Osteoblast (primary cell): Measurements from ENCODE around the gene SLC14A1. TPM values are rescaled to one million over a fixed set of nuclear protein-coding genes. Genes with fewer than 3 reads are reported as not detected.

Experiments
- DNase-seq: peaks from one replicate; pipeline ENCODE4 v3.0.0; 2011; ENCODE audit warnings: low spot score, mixed read lengths; ENCODE audit not compliant: insufficient read length; ENCODE audit errors: missing footprints
- H2AFZ ChIP-seq: 2 replicates; pipeline ENCODE4 v1.6.0; 2011; ENCODE audit warnings: mild to moderate bottlenecking, low read length
- H3K27ac ChIP-seq: 2 replicates; pipeline ENCODE4 v1.5.1; 2011; ENCODE audit warnings: mild to moderate bottlenecking, low read depth, low read length, moderate library complexity
- H3K27me3 ChIP-seq: 2 replicates; pipeline ENCODE4 v1.6.0; 2012; ENCODE audit warnings: mild to moderate bottlenecking, control low read depth, inconsistent platforms, low read length, moderate library complexity; ENCODE audit not compliant: insufficient read depth
- H3K36me3 ChIP-seq: 2 replicates; pipeline ENCODE4 v1.5.1; 2011; ENCODE audit warnings: mild to moderate bottlenecking, low read length, control low read depth, moderate library complexity; ENCODE audit not compliant: insufficient read depth
- H3K4me1 ChIP-seq: 2 replicates; pipeline ENCODE4 v1.5.1; 2011; ENCODE audit warnings: mild to moderate bottlenecking, low read length, control low read depth, moderate library complexity; ENCODE audit not compliant: insufficient read depth
- H3K4me2 ChIP-seq: 2 replicates; pipeline ENCODE4 v1.6.0; 2011; ENCODE audit warnings: mild to moderate bottlenecking, low read length; ENCODE audit not compliant: insufficient read depth
- H3K4me3 ChIP-seq: fragments of 200-600 bp; sonication (generic); 3 replicates; pipeline ENCODE4 v1.5.1; 2012; ENCODE audit warnings: mild to moderate bottlenecking, low read length, inconsistent platforms; ENCODE audit not compliant: insufficient read depth
- H3K79me2 ChIP-seq: 2 replicates; pipeline ENCODE4 v1.6.0; 2012; ENCODE audit warnings: mild to moderate bottlenecking, low read length, control low read depth, inconsistent platforms; ENCODE audit not compliant: insufficient read depth
- H3K9me3 ChIP-seq: 2 replicates; pipeline ENCODE4 v1.5.1; 2011; ENCODE audit warnings: low read depth, low read length, control low read depth
- H4K20me1 ChIP-seq: 2 replicates; pipeline ENCODE4 v1.6.0; 2012; ENCODE audit warnings: mild to moderate bottlenecking, low read length, control low read depth; ENCODE audit not compliant: insufficient read depth
- total RNA-seq: library from RNA; depleted of rRNA; stranded (reverse); fragments of >200 nt; gene quantifications from 2 replicates; pipeline ENCODE4 v1.2.3, GENCODE V29; 2012
- TF ChIP-seq, protein P1 (sequence below): IDR thresholded peaks from 2 replicates; pipeline ENCODE4 v1.5.1; 2011; ENCODE audit warnings: mild to moderate bottlenecking, low read depth, low read length, moderate library complexity; ENCODE audit errors: extremely low read depth

Gene SLC14A1
- total RNA-seq, 1 donor = 136 TPM

DNA sequence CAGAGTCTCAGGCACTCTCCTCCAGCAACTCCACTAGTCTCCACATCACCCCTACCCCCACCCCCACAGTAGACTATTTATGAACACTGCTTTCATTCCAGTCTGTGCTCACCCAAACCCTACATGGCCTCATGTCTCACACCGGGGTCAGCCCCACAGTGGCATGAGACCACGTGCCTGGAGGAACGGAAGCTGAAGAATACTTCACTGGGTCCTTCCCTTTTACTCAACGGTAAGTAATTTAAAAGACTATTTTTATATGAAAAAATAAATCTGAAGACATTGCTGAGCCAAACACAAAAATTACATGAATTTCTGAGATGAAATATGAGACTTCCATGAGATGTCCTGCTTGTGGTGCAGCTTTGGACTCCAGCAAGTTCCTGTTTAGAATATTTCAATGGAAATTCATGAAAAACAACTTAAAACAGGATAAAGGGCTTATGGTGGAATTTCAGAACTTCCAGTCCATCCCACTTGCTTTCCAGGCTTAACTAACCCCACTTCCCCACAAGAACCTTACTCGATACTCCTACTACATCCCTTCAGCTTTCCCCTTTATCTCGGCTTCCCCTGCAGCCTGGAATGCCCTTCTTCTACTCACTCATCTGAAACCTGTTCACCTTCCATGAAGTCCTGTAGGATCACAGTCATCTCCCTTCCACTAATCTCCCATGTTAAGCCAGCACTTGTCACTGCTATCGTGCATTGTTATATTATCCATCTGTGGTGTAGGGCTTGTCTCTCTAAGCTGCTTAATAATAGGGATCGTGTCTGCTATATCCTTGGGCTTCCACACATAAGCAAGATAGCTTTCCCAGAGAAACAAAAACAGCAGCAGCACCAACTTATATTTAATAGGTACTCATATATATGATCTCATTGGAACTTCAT lies 47.9 kb downstream of the SLC14A1 start:
- DNase-seq = peak; percentile 90
- Histone ChIP-seq H3K4me2 (peak overlapping the region; percentile 11), H3K4me3 (peak overlapping the region; percentile 8)

GRCh38 chr18:45774065-45774521 lies 50.1 kb downstream of the SLC14A1 start:
- no peak overlapping the region for H3K4me3 ChIP-seq
- H3K27ac ChIP-seq = peak overlapping the region; percentile 69
- peaks cover 62% of the 10 kb centered on the region for H3K4me1 ChIP-seq
- TF ChIP-seq, protein P1, sequence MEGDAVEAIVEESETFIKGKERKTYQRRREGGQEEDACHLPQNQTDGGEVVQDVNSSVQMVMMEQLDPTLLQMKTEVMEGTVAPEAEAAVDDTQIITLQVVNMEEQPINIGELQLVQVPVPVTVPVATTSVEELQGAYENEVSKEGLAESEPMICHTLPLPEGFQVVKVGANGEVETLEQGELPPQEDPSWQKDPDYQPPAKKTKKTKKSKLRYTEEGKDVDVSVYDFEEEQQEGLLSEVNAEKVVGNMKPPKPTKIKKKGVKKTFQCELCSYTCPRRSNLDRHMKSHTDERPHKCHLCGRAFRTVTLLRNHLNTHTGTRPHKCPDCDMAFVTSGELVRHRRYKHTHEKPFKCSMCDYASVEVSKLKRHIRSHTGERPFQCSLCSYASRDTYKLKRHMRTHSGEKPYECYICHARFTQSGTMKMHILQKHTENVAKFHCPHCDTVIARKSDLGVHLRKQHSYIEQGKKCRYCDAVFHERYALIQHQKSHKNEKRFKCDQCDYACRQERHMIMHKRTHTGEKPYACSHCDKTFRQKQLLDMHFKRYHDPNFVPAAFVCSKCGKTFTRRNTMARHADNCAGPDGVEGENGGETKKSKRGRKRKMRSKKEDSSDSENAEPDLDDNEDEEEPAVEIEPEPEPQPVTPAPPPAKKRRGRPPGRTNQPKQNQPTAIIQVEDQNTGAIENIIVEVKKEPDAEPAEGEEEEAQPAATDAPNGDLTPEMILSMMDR = no peak
- H3K9me3 ChIP-seq = no peaks in the 10 kb centered on the region
- peak overlapping the region; percentile 69 for H3K4me2 ChIP-seq
- H2AFZ ChIP-seq = no peak overlapping the region
- no peaks in the 10 kb centered on the region for H4K20me1 ChIP-seq
- no peak for DNase-seq
- H3K36me3 ChIP-seq = no peaks in the 10 kb centered on the region
- H3K27me3 ChIP-seq = no peaks in the 10 kb centered on the region
- no peaks in the 10 kb centered on the region for H3K79me2 ChIP-seq

More for the DNA sequence above, 47.9 kb downstream of the SLC14A1 start:
- TF ChIP-seq, protein P1 = no peak
- Histone ChIP-seq H3K27ac (peak overlapping the region; percentile 65), H3K79me2 (no peaks in the 10 kb centered on the region), H3K27me3 (no peaks in the 10 kb centered on the region), H3K9me3 (no peaks in the 10 kb centered on the region), H3K4me1 (peaks cover 48% of the 10 kb centered on the region), H4K20me1 (no peaks in the 10 kb centered on the region), H3K36me3 (no peaks in the 10 kb centered on the region), H2AFZ (peak overlapping the region; percentile 64)

DNA sequence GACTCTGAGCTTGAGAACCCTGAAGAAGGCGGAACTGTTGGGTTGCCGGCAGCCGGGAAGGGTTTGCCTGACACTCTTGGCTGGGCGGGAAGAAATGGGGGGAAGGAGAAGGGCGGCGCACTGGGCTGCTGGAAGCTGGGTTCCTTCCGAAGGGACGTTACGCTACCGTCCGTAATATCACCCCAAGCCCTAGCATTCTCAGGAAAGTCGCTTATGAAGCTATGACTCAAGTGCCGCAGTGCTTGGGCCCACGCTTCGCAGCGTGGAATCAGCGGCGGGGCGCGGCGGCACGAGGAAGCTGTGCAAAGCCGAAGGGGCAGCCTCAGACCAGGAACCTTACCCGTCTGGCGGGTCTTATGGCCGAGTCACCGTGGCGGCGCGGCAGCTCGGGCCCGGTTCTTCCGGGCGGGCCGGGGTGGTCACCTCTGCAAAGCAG lies 51.3 kb downstream of the SLC14A1 start:
- no peaks in the 10 kb centered on the region for H3K27me3 ChIP-seq
- DNase-seq = no peak
- H4K20me1 ChIP-seq = no peaks in the 10 kb centered on the region
- no peaks in the 10 kb centered on the region for H3K9me3 ChIP-seq
- H3K4me1 ChIP-seq = peaks cover 70% of the 10 kb centered on the region
- TF ChIP-seq, protein P1 = no peak
- H3K4me3 ChIP-seq = peak overlapping the region; percentile 67
- H3K36me3 ChIP-seq = no peaks in the 10 kb centered on the region
- H3K4me2 ChIP-seq = peak overlapping the region; percentile 69
- peak overlapping the region; percentile 90 for H2AFZ ChIP-seq
- peak overlapping the region; percentile 69 for H3K27ac ChIP-seq
- H3K79me2 ChIP-seq = no peaks in the 10 kb centered on the region

GRCh38 chr18:45775743-45776142 lies 51.8 kb downstream of the SLC14A1 start:
- Histone ChIP-seq H3K27ac (peak overlapping the region; percentile 69), H2AFZ (peak overlapping the region; percentile 90), H3K4me2 (peak overlapping the region; percentile 69), H3K4me1 (peaks cover 75% of the 10 kb centered on the region), H4K20me1 (no peaks in the 10 kb centered on the region), H3K27me3 (no peaks in the 10 kb centered on the region), H3K79me2 (no peaks in the 10 kb centered on the region), H3K4me3 (peak overlapping the region; percentile 67), H3K9me3 (no peaks in the 10 kb centered on the region), H3K36me3 (no peaks in the 10 kb centered on the region)
- TF ChIP-seq, protein P1 = no peak
- DNase-seq = no peak
